SK-N-SH treated with all-trans-retinoic acid at 6 μM for 48 hours (cell line): Measurements from ENCODE around the gene ZBED1.

Experiments used
- BACH2 ChIP-seq: fragments of 250-450 bp; sonication (Bioruptor Pico); IDR thresholded peaks from 2 replicates; pipeline ENCODE4 v1.9.0; 2021; ENCODE audit warnings: mild to moderate bottlenecking, borderline replicate concordance
- OSR1 ChIP-seq: fragments of 250-450 bp; sonication (Bioruptor Pico); IDR thresholded peaks from 2 replicates; pipeline ENCODE4 v1.8.0; 2022; ENCODE audit warnings: moderate library complexity, mild to moderate bottlenecking, inconsistent platforms
- RARB ChIP-seq: fragments of 250-450 bp; sonication (Bioruptor Pico); IDR thresholded peaks from 2 replicates; pipeline ENCODE4 v1.8.0; 2021; ENCODE audit warnings: mild to moderate bottlenecking, moderate library complexity
- TCF4 ChIP-seq: fragments of 250-450 bp; sonication (Bioruptor Pico); IDR thresholded peaks from 2 replicates; pipeline ENCODE4 v1.8.0; 2021; ENCODE audit warnings: mild to moderate bottlenecking, moderate library complexity, borderline replicate concordance
- ZNF70 ChIP-seq: fragments of 450-650 bp; formaldehyde crosslinking; IDR thresholded peaks from 2 replicates; pipeline ENCODE4 v1.5.0; 2020; ENCODE audit warnings: mild to moderate bottlenecking, moderate library complexity
- TF ChIP-seq, protein P1 (sequence below): fragments of 250-450 bp; sonication (Bioruptor Pico); IDR thresholded peaks from 2 replicates; pipeline ENCODE4 v1.5.1; 2021; ENCODE audit warnings: mild to moderate bottlenecking, moderate library complexity

- TF ChIP-seq OSR1 (CRISPR knock-in tag) (no peak), BACH2 (no peak), RARB (CRISPR knock-in tag) (no peak), ZNF70 (CRISPR knock-in tag) (no peak), TCF4 (CRISPR knock-in tag) (no peak)
- TF ChIP-seq, protein P1, sequence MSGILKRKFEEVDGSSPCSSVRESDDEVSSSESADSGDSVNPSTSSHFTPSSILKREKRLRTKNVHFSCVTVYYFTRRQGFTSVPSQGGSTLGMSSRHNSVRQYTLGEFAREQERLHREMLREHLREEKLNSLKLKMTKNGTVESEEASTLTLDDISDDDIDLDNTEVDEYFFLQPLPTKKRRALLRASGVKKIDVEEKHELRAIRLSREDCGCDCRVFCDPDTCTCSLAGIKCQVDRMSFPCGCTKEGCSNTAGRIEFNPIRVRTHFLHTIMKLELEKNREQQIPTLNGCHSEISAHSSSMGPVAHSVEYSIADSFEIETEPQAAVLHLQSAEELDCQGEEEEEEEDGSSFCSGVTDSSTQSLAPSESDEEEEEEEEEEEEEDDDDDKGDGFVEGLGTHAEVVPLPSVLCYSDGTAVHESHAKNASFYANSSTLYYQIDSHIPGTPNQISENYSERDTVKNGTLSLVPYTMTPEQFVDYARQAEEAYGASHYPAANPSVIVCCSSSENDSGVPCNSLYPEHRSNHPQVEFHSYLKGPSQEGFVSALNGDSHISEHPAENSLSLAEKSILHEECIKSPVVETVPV (CRISPR knock-in tag) = no peak
These were observed 48.1 kb upstream of the ZBED1 start for GRCh38 chrX:2548711-2549423.
